ENCODE results near the gene MSMP. TPM values are rescaled to one million over a fixed set of nuclear protein-coding genes. Genes with fewer than 3 reads are reported as not detected.

MSMP gene
- total RNA-seq, 4 donors from 2014 or later, result not detected

DNA sequence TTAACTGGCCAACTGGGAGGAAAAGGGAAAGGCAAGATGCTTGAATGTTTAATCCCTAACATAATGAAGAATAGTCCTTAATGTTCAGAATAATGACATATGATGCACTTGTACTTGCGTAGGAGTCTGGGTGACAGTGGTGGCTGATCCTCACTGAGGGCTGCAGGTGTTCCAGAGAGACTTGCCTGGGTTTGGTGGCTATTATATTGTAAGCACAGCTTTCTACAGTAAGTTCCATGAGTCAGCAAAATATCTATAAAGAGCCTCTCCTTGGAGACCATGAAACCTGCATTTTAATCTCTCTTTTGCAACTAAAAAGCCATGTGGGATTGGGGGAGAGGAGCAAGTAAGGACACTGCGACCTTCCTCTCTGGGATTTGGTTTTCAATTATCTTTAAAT is 35.5 kb upstream of the MSMP start:
- no peaks in the 10 kb centered on the region for H3K27me3 ChIP-seq
- H3K4me3 ChIP-seq, result no peak overlapping the region
- TF ChIP-seq POLR2AphosphoS5 (IDR thresholded peaks at IDR 0.05) (no peak), POLR2A (IDR thresholded peaks at IDR 0.05) (no peak), EP300 (IDR thresholded peaks at IDR 0.05; ENCODE audit: low read depth) (no peak)
- H3K4me1 ChIP-seq, result peaks cover 0 to 29% (median 12%) of the 10 kb centered on the region in 4 donors
- peaks cover 0 to 5% (median 0%) of the 10 kb centered on the region in 4 donors for H3K36me3 ChIP-seq
- in situ Hi-C loops (cut with MboI; ENCODE audit: low pct_ligation_motif_present in 1 of 4, low pct_unique_long_range_greater_than_20kb in 1 of 4, low sequenced_read_pairs in 3 of 4) (loop anchor here in 1 of 4 donors (5.0 kb wide), 1 partner anchor 93 kb away; no protein-coding TSS in a partner anchor), intact Hi-C loops (cut with DNase I; ENCODE audit: low total_unique reads) (no loop called here)
- H3K9me3 ChIP-seq, result no peaks in the 10 kb centered on the region
- no peak overlapping the region for H3K27ac ChIP-seq
- WGBS, 2 donors (ENCODE audit: low coverage in 1 of 2), result 89 to 100% methylated on average over 2 of the region's 2 CpGs
- no peak for DNase-seq

DNA sequence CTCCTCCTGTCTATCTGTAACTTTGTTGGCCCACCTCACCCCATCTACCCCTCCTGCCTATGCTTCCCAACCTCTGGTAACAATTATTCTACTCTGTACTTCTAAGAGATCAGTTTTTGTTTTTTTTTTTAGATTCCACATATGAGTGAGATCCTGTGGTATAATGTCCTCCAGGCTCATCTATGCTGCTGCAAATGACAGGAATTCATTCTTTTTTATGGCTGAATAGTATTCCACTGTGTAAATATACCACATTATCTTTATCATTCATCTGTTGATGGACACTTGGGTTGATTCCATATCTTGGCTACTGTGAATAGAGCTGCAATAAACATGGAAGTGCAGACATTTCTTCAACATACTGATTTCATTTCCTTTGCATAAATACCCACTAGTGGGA is 29.3 kb upstream of the MSMP start:
- H3K27me3 ChIP-seq, result no peaks in the 10 kb centered on the region
- H3K27ac ChIP-seq, result no peak overlapping the region
- peaks cover 0 to 5% (median 0%) of the 10 kb centered on the region in 4 donors for H3K36me3 ChIP-seq
- H3K4me1 ChIP-seq, result no peaks in the 10 kb centered on the region
- DNase-seq, result no peak
- intact Hi-C loops (cut with DNase I; ENCODE audit: low total_unique reads) (no loop called here), in situ Hi-C loops (cut with MboI; ENCODE audit: low pct_ligation_motif_present in 1 of 4, low pct_unique_long_range_greater_than_20kb in 1 of 4, low sequenced_read_pairs in 3 of 4) (no loop called here)
- H3K4me3 ChIP-seq, result no peak overlapping the region
- no peaks in the 10 kb centered on the region for H3K9me3 ChIP-seq
- TF ChIP-seq, protein P1, sequence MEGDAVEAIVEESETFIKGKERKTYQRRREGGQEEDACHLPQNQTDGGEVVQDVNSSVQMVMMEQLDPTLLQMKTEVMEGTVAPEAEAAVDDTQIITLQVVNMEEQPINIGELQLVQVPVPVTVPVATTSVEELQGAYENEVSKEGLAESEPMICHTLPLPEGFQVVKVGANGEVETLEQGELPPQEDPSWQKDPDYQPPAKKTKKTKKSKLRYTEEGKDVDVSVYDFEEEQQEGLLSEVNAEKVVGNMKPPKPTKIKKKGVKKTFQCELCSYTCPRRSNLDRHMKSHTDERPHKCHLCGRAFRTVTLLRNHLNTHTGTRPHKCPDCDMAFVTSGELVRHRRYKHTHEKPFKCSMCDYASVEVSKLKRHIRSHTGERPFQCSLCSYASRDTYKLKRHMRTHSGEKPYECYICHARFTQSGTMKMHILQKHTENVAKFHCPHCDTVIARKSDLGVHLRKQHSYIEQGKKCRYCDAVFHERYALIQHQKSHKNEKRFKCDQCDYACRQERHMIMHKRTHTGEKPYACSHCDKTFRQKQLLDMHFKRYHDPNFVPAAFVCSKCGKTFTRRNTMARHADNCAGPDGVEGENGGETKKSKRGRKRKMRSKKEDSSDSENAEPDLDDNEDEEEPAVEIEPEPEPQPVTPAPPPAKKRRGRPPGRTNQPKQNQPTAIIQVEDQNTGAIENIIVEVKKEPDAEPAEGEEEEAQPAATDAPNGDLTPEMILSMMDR (IDR thresholded peaks at IDR 0.05), result no peak
- TF ChIP-seq POLR2A (IDR thresholded peaks at IDR 0.05), result no peak

DNA sequence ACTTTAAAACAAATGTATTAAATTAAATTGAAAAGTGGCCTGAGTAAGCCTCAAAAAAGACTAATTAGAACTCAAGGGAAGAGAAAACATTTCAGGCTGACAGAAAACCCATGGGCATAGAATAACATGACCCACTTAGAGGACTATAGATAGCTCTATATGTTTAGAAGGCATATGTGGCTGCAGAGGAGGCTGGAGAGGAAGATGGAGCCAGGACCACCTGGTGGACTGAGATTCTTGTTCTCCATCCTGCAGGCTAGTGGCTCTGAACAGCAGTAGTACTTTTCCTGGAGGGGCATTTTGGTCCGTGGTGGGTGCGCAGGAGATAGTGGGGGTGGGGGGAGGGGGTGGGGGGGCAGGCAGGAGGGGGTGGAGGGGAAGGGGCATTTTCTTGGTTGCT is 27.0 kb upstream of the MSMP start:
- TF ChIP-seq POLR2AphosphoS5 (IDR thresholded peaks at IDR 0.05) (no peak), EP300 (IDR thresholded peaks at IDR 0.05; ENCODE audit: low read depth) (no peak), POLR2A (IDR thresholded peaks at IDR 0.05) (no peak)
- TF ChIP-seq, protein P1 (IDR thresholded peaks at IDR 0.05), result no peak
- H3K27ac ChIP-seq, result no peak overlapping the region
- peaks cover 0 to 5% (median 0%) of the 10 kb centered on the region in 4 donors for H3K36me3 ChIP-seq
- in situ Hi-C loops (cut with MboI; ENCODE audit: low pct_ligation_motif_present in 1 of 4, low pct_unique_long_range_greater_than_20kb in 1 of 4, low sequenced_read_pairs in 3 of 4), result no loop called here
- no peak overlapping the region for H3K4me3 ChIP-seq
- WGBS, 2 donors (ENCODE audit: low coverage in 1 of 2), result 77% methylated on average over 2 of the region's 2 CpGs; no CpG with 5 or more reads in 1 of the 2 donors
- no peaks in the 10 kb centered on the region for H3K4me1 ChIP-seq
- intact Hi-C loops (cut with DNase I; ENCODE audit: low total_unique reads), result no loop called here
- DNase-seq, result no peak
- no peaks in the 10 kb centered on the region for H3K9me3 ChIP-seq
- no peaks in the 10 kb centered on the region for H3K27me3 ChIP-seq

DNA sequence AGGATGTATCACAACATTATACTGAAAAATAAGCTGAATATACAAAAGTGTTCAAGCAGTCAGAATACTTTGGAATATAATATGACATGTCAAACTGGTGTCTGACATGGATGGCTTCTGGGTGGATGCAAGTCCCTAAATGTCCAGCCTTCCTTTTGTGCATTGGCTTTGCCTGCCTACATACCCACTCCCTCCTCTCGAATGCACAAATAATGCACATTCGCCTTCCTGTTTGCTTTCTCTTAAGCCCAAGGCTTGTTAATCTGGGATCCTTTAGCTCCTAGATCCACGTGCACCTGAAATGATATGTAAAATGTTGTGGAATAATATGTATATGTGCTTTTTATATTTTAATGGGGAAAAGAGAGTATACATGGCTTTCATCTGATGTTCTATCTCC is 24.4 kb upstream of the MSMP start:
- intact Hi-C loops (cut with DNase I; ENCODE audit: low total_unique reads), result no loop called here
- WGBS, 2 donors (ENCODE audit: low coverage in 1 of 2), result 95 to 100% methylated on average over 3 of the region's 3 CpGs
- Histone ChIP-seq H3K36me3 (no peaks in the 10 kb centered on the region), H3K4me1 (no peaks in the 10 kb centered on the region), H3K9me3 (no peaks in the 10 kb centered on the region), H3K27me3 (no peaks in the 10 kb centered on the region), H3K27ac (no peak overlapping the region), H3K4me3 (no peak overlapping the region)
- no peak for DNase-seq
- in situ Hi-C loops (cut with MboI; ENCODE audit: low pct_ligation_motif_present in 1 of 4, low pct_unique_long_range_greater_than_20kb in 1 of 4, low sequenced_read_pairs in 3 of 4), result no loop called here
- TF ChIP-seq POLR2A (IDR thresholded peaks at IDR 0.05) (no peak), POLR2AphosphoS5 (IDR thresholded peaks at IDR 0.05) (no peak), EP300 (IDR thresholded peaks at IDR 0.05; ENCODE audit: low read depth) (no peak)
- TF ChIP-seq, protein P1 (IDR thresholded peaks at IDR 0.05), result no peak

DNA sequence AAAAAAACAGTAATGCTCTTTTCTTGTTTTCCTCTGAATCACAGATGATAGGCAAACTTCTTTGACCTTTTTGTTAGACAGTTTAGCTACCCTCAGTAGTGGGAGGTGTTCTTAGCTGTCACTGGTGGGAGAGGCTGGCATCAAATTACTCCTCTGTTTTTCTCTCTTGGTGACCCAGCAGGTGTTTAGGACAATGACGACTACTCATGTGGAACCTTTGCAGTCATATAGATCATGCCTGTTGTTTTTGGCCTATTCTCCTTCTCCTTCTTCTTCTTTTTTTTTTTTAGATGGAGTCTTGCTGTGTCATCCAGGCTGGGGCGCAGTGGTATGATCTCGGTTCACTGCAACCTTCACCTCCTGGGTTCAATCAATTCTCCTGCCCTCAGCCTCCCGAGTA is 21.9 kb upstream of the MSMP start:
- WGBS, 2 donors (ENCODE audit: low coverage in 1 of 2), result 79 to 100% methylated on average over 3 to 4 of the region's 4 CpGs
- peaks cover 10 to 18% (median 13%) of the 10 kb centered on the region in 4 donors for H3K4me1 ChIP-seq
- no peaks in the 10 kb centered on the region for H3K9me3 ChIP-seq
- no peaks in the 10 kb centered on the region for H3K36me3 ChIP-seq
- no peak overlapping the region for H3K4me3 ChIP-seq
- no peak for TF ChIP-seq POLR2A (IDR thresholded peaks at IDR 0.05)
- TF ChIP-seq, protein P1 (IDR thresholded peaks at IDR 0.05), result no peak
- TF ChIP-seq POLR2AphosphoS5 (IDR thresholded peaks at IDR 0.05), result no peak
- no peak for TF ChIP-seq EP300 (IDR thresholded peaks at IDR 0.05; ENCODE audit: low read depth)
- in situ Hi-C loops (cut with MboI; ENCODE audit: low pct_ligation_motif_present in 1 of 4, low pct_unique_long_range_greater_than_20kb in 1 of 4, low sequenced_read_pairs in 3 of 4), result no loop called here
- no peaks in the 10 kb centered on the region for H3K27me3 ChIP-seq
- H3K27ac ChIP-seq, result no peak overlapping the region
- intact Hi-C loops (cut with DNase I; ENCODE audit: low total_unique reads), result no loop called here
- no peak for DNase-seq
